HEK293 (cell line): ENCODE measurements around the gene MED25.

Experiments used
- FEZF1 ChIP-seq: fragments of 450-650 bp; formaldehyde crosslinking; IDR thresholded peaks from 2 replicates; pipeline ENCODE4 v1.5.1; 2016; ENCODE audit warnings: missing biosample characterization, missing genetic modification characterization
- KLF7 ChIP-seq: fragments of 450-650 bp; formaldehyde crosslinking; IDR thresholded peaks from 2 replicates; pipeline ENCODE4 v1.5.1; 2016; ENCODE audit warnings: missing biosample characterization, missing genetic modification characterization, borderline replicate concordance
- KLF8 ChIP-seq: fragments of 450-650 bp; formaldehyde crosslinking; IDR thresholded peaks from 2 replicates; pipeline ENCODE4 v1.5.1; 2016; ENCODE audit warnings: missing biosample characterization, missing genetic modification characterization
- MEIS1 ChIP-seq: sonication (generic); formaldehyde crosslinking; IDR thresholded peaks from 2 replicates; pipeline ENCODE4 v1.8.1; 2022; ENCODE audit warnings: missing genetic modification reagents, mild to moderate bottlenecking, borderline replicate concordance
- SCRT1 ChIP-seq: fragments of 450-650 bp; formaldehyde crosslinking; IDR thresholded peaks from 2 replicates; pipeline ENCODE4 v1.5.1; 2016; ENCODE audit warnings: missing biosample characterization, missing genetic modification characterization, borderline replicate concordance
- SP7 ChIP-seq: fragments of 450-650 bp; formaldehyde crosslinking; IDR thresholded peaks from 2 replicates; pipeline ENCODE4 v1.5.1; 2016; ENCODE audit warnings: missing biosample characterization, missing genetic modification characterization
- ZBTB44 ChIP-seq: fragments of 450-650 bp; IDR thresholded peaks from 2 replicates; pipeline ENCODE4 v1.5.1; 2018; ENCODE audit warnings: missing biosample characterization, mild to moderate bottlenecking, missing genetic modification characterization
- ZBTB49 ChIP-seq: fragments of 450-650 bp; formaldehyde crosslinking; IDR thresholded peaks from 2 replicates; pipeline ENCODE4 v1.5.1; 2016; ENCODE audit warnings: missing biosample characterization, missing genetic modification characterization, low read depth
- ZFP3 ChIP-seq: fragments of 450-650 bp; formaldehyde crosslinking; IDR thresholded peaks from 2 replicates; pipeline ENCODE4 v1.5.1; 2016; ENCODE audit warnings: low read depth, missing biosample characterization, missing genetic modification characterization
- ZFP69B ChIP-seq: fragments of 450-650 bp; formaldehyde crosslinking; IDR thresholded peaks from 2 replicates; pipeline ENCODE4 v1.5.1; 2016; ENCODE audit warnings: missing biosample characterization, missing genetic modification characterization
- ZNF10 ChIP-seq: fragments of 450-650 bp; formaldehyde crosslinking; IDR thresholded peaks from 2 replicates; pipeline ENCODE4 v1.5.1; 2017; ENCODE audit warnings: missing biosample characterization, missing genetic modification characterization
- ZNF175 ChIP-seq: fragments of 450-650 bp; formaldehyde crosslinking; IDR thresholded peaks from 2 replicates; pipeline ENCODE4 v1.5.1; 2016; ENCODE audit warnings: missing biosample characterization, missing genetic modification characterization
- ZNF426 ChIP-seq: fragments of 450-650 bp; formaldehyde crosslinking; IDR thresholded peaks from 2 replicates; pipeline ENCODE4 v1.5.1; 2017; ENCODE audit warnings: missing biosample characterization, missing genetic modification characterization, mild to moderate bottlenecking, inconsistent platforms, moderate library complexity
- ZNF529 ChIP-seq: fragments of 450-650 bp; formaldehyde crosslinking; IDR thresholded peaks from 2 replicates; pipeline ENCODE4 v1.5.1; 2017; ENCODE audit warnings: missing genetic modification characterization, missing biosample characterization; ENCODE audit not compliant: insufficient replicate concordance
- ZNF621 ChIP-seq: fragments of 450-650 bp; formaldehyde crosslinking; IDR thresholded peaks from 2 replicates; pipeline ENCODE4 v1.5.1; 2017; ENCODE audit warnings: missing biosample characterization, missing genetic modification characterization
- ZNF76 ChIP-seq: fragments of 450-650 bp; formaldehyde crosslinking; IDR thresholded peaks from 2 replicates; pipeline ENCODE4; 2016; ENCODE audit warnings: low read depth, missing biosample characterization, missing genetic modification characterization, borderline replicate concordance
- ZSCAN4 ChIP-seq: fragments of 450-650 bp; formaldehyde crosslinking; IDR thresholded peaks from 2 replicates; pipeline ENCODE4 v1.5.1; 2017; ENCODE audit warnings: missing biosample characterization, missing genetic modification characterization
- ZXDB ChIP-seq: fragments of 450-650 bp; formaldehyde crosslinking; IDR thresholded peaks from 2 replicates; pipeline ENCODE4 v1.5.1; 2016; ENCODE audit warnings: missing biosample characterization, missing genetic modification characterization
- TF ChIP-seq, protein P1 (sequence below): fragments of 450-650 bp; formaldehyde crosslinking; IDR thresholded peaks from 2 replicates; pipeline ENCODE4 v1.5.1; 2016; ENCODE audit warnings: missing biosample characterization, missing genetic modification characterization
- TF ChIP-seq, protein P2 (sequence below): fragments of 450-650 bp; formaldehyde crosslinking; IDR thresholded peaks from 2 replicates; pipeline ENCODE4 v1.5.1; 2016; ENCODE audit warnings: missing biosample characterization, missing genetic modification characterization
- TF ChIP-seq, protein P3 (sequence below): fragments of 450-650 bp; formaldehyde crosslinking; IDR thresholded peaks from 2 replicates; pipeline ENCODE4 v1.5.1; 2016; ENCODE audit warnings: missing biosample characterization, missing genetic modification characterization, borderline replicate concordance
- TF ChIP-seq, protein P4 (sequence below): fragments of 450-650 bp; formaldehyde crosslinking; IDR thresholded peaks from 2 replicates; pipeline ENCODE4 v1.5.1; 2016; ENCODE audit warnings: missing biosample characterization, missing genetic modification characterization
- TF ChIP-seq, protein P5 (sequence below): IDR thresholded peaks from 2 replicates; pipeline ENCODE4 v1.6.1; 2011; ENCODE audit warnings: mild to moderate bottlenecking, low read depth, low read length, borderline replicate concordance

Gene MED25

GRCh38 chr19:49877879-49878743 is 60.0 kb downstream of the MED25 start (continued):
- no peak for TF ChIP-seq FEZF1
- TF ChIP-seq, protein P1, sequence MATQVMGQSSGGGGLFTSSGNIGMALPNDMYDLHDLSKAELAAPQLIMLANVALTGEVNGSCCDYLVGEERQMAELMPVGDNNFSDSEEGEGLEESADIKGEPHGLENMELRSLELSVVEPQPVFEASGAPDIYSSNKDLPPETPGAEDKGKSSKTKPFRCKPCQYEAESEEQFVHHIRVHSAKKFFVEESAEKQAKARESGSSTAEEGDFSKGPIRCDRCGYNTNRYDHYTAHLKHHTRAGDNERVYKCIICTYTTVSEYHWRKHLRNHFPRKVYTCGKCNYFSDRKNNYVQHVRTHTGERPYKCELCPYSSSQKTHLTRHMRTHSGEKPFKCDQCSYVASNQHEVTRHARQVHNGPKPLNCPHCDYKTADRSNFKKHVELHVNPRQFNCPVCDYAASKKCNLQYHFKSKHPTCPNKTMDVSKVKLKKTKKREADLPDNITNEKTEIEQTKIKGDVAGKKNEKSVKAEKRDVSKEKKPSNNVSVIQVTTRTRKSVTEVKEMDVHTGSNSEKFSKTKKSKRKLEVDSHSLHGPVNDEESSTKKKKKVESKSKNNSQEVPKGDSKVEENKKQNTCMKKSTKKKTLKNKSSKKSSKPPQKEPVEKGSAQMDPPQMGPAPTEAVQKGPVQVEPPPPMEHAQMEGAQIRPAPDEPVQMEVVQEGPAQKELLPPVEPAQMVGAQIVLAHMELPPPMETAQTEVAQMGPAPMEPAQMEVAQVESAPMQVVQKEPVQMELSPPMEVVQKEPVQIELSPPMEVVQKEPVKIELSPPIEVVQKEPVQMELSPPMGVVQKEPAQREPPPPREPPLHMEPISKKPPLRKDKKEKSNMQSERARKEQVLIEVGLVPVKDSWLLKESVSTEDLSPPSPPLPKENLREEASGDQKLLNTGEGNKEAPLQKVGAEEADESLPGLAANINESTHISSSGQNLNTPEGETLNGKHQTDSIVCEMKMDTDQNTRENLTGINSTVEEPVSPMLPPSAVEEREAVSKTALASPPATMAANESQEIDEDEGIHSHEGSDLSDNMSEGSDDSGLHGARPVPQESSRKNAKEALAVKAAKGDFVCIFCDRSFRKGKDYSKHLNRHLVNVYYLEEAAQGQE = no peak
- TF ChIP-seq SCRT1 (tag by site-specific recombination) = no peak
- no peak for TF ChIP-seq KLF7 (tag by site-specific recombination)
- TF ChIP-seq SP7 (tag by site-specific recombination) = no peak; the same call in 1 of the 2 replicates
- TF ChIP-seq, protein P2, sequence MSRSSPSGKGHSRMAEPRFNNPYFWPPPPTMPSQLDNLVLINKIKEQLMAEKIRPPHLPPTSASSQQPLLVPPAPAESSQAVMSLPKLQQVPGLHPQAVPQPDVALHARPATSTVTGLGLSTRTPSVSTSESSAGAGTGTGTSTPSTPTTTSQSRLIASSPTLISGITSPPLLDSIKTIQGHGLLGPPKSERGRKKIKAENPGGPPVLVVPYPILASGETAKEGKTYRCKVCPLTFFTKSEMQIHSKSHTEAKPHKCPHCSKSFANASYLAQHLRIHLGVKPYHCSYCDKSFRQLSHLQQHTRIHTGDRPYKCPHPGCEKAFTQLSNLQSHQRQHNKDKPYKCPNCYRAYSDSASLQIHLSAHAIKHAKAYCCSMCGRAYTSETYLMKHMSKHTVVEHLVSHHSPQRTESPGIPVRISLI (tag by site-specific recombination) = no peak
- no peak for TF ChIP-seq ZFP69B (tag by site-specific recombination)
- no peak for TF ChIP-seq ZNF529 (tag by site-specific recombination)
- no peak for TF ChIP-seq ZNF621 (tag by site-specific recombination)
- TF ChIP-seq KLF8 (tag by site-specific recombination) = no peak
- no peak; the same call in 1 of the 2 replicates for TF ChIP-seq ZNF76
- TF ChIP-seq, protein P3, sequence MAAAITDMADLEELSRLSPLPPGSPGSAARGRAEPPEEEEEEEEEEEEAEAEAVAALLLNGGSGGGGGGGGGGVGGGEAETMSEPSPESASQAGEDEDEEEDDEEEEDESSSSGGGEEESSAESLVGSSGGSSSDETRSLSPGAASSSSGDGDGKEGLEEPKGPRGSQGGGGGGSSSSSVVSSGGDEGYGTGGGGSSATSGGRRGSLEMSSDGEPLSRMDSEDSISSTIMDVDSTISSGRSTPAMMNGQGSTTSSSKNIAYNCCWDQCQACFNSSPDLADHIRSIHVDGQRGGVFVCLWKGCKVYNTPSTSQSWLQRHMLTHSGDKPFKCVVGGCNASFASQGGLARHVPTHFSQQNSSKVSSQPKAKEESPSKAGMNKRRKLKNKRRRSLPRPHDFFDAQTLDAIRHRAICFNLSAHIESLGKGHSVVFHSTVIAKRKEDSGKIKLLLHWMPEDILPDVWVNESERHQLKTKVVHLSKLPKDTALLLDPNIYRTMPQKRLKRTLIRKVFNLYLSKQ (tag by site-specific recombination) = no peak
- peak; percentile 69; the same call in 1 of the 2 replicates for TF ChIP-seq ZFP3
- no peak for TF ChIP-seq ZBTB49
- no peak for TF ChIP-seq ZXDB (tag by site-specific recombination)
- TF ChIP-seq ZBTB44 (tag by site-specific recombination) = no peak
- no peak for TF ChIP-seq MEIS1
- no peak for TF ChIP-seq ZNF10 (tag by site-specific recombination)
- TF ChIP-seq, protein P4, sequence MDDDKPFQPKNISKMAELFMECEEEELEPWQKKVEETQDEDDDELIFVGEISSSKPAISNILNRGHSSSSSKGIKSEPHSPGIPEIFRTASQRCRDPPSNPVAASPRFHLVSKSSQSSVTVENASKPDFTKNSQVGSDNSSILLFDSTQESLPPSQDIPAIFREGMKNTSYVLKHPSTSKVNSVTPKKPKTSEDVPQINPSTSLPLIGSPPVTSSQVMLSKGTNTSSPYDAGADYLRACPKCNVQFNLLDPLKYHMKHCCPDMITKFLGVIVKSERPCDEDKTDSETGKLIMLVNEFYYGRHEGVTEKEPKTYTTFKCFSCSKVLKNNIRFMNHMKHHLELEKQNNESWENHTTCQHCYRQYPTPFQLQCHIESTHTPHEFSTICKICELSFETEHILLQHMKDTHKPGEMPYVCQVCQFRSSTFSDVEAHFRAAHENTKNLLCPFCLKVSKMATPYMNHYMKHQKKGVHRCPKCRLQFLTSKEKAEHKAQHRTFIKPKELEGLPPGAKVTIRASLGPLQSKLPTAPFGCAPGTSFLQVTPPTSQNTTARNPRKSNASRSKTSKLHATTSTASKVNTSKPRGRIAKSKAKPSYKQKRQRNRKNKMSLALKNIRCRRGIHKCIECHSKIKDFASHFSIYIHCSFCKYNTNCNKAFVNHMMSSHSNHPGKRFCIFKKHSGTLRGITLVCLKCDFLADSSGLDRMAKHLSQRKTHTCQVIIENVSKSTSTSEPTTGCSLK (tag by site-specific recombination) = no peak
- TF ChIP-seq, protein P5, sequence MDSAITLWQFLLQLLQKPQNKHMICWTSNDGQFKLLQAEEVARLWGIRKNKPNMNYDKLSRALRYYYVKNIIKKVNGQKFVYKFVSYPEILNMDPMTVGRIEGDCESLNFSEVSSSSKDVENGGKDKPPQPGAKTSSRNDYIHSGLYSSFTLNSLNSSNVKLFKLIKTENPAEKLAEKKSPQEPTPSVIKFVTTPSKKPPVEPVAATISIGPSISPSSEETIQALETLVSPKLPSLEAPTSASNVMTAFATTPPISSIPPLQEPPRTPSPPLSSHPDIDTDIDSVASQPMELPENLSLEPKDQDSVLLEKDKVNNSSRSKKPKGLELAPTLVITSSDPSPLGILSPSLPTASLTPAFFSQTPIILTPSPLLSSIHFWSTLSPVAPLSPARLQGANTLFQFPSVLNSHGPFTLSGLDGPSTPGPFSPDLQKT = no peak
- no peak for TF ChIP-seq ZSCAN4 (tag by site-specific recombination)
- TF ChIP-seq ZNF175 (tag by site-specific recombination) = no peak
- no peak for TF ChIP-seq ZNF426 (tag by site-specific recombination)
